SK-N-SH treated with all-trans-retinoic acid at 6 μM for 48 hours (cell line): ENCODE results near the gene GPRIN1.

Experiments
- BACH2 ChIP-seq: fragments of 250-450 bp; sonication (Bioruptor Pico); IDR thresholded peaks from 2 replicates; pipeline ENCODE4 v1.9.0; 2021; ENCODE audit warnings: mild to moderate bottlenecking, borderline replicate concordance
- OSR1 ChIP-seq: fragments of 250-450 bp; sonication (Bioruptor Pico); IDR thresholded peaks from 2 replicates; pipeline ENCODE4 v1.8.0; 2022; ENCODE audit warnings: moderate library complexity, mild to moderate bottlenecking, inconsistent platforms
- RARB ChIP-seq: fragments of 250-450 bp; sonication (Bioruptor Pico); IDR thresholded peaks from 2 replicates; pipeline ENCODE4 v1.8.0; 2021; ENCODE audit warnings: mild to moderate bottlenecking, moderate library complexity
- TOX ChIP-seq: fragments of 250-450 bp; sonication (Bioruptor Pico); IDR thresholded peaks from 2 replicates; pipeline ENCODE4 v1.8.0; 2021; ENCODE audit warnings: mild to moderate bottlenecking, moderate library complexity, borderline replicate concordance
- ZNF70 ChIP-seq: fragments of 450-650 bp; formaldehyde crosslinking; IDR thresholded peaks from 2 replicates; pipeline ENCODE4 v1.5.0; 2020; ENCODE audit warnings: mild to moderate bottlenecking, moderate library complexity
- ZNF8 ChIP-seq: fragments of 450-650 bp; formaldehyde crosslinking; IDR thresholded peaks from 2 replicates; pipeline ENCODE4 v1.5.0; 2020; ENCODE audit warnings: mild to moderate bottlenecking, moderate library complexity
- TF ChIP-seq, protein P1 (sequence below): fragments of 250-450 bp; sonication (Bioruptor Pico); IDR thresholded peaks from 2 replicates; pipeline ENCODE4 v1.5.1; 2020; ENCODE audit warnings: low read depth, mild to moderate bottlenecking, moderate library complexity

DNA sequence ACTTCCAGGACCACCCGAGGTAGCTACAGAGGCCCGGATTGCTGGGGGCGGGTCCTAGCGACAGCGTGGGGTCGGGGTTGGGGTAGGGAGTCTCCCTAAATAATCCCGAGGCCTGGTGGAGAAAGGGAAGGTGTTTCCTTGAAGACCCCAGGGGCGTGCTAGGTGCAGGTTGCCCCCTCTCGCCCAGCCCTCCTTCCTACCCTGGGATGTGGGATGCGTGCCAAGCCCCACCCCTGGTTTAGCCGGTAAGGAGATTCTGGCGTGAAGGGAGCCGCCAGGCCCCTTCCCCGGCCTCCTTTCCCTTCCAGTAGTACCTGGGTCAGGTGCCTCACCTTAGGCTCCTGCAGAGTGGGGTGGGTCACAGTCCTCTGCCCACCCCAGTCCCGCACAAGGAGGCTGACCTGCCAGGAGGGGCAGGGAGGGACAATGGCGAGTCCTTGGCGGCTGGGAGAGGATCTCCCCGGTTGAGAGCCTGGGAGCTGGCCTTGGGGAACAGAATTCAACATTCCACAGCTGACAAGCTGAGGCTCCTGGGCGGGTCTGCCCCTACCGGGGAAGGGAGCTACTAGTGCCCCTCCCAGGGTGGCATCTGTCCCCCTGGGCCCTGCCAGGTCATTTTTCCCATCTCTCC lies 38.0 kb upstream of the GPRIN1 start:
- TF ChIP-seq RARB (CRISPR knock-in tag) (no peak), ZNF8 (CRISPR knock-in tag) (no peak), OSR1 (CRISPR knock-in tag) (no peak), BACH2 (CRISPR knock-in tag) (no peak), ZNF70 (no peak), TOX (CRISPR knock-in tag) (no peak)
- TF ChIP-seq, protein P1, sequence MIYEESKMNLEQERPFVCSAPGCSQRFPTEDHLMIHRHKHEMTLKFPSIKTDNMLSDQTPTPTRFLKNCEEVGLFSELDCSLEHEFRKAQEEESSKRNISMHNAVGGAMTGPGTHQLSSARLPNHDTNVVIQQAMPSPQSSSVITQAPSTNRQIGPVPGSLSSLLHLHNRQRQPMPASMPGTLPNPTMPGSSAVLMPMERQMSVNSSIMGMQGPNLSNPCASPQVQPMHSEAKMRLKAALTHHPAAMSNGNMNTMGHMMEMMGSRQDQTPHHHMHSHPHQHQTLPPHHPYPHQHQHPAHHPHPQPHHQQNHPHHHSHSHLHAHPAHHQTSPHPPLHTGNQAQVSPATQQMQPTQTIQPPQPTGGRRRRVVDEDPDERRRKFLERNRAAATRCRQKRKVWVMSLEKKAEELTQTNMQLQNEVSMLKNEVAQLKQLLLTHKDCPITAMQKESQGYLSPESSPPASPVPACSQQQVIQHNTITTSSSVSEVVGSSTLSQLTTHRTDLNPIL (CRISPR knock-in tag): no peak
